Measurements from ENCODE around the gene GLRX2. TPM values are rescaled to one million over a fixed set of nuclear protein-coding genes. Genes with fewer than 3 reads are reported as not detected.
A peak's percentile ranks its signal among the peaks of the same experiment; 100 is the strongest.
"Not testable (repeated sequence)": the region's sequence is repeated elsewhere in the genome, so short reads cannot be mapped to it uniquely, and the experiment has no call there.

Gene GLRX2
- total RNA-seq, 2 experiments from 2014 or later: 16.5 to 18.5 TPM

GRCh38 chr1:193059282-193060114 is 45.7 kb downstream of the GLRX2 start, which contains the start of the genes RO60 and UCHL5:
Gene RO60, plus strand, starts transcription at chr1:193059612. Its CDS starts 9,443 bp downstream, at chr1:193069055.
Gene UCHL5, minus strand, starts transcription at chr1:193059360. Its CDS starts 100 bp downstream, at chr1:193059260.
- Mint-ChIP-seq H3K27me3 (ENCODE audit: low read depth) (no peaks in the 10 kb centered on the region), H3K4me3 (peak within 1 kb of the TSS; percentile 94), H3K9me3 (no peaks in the 10 kb centered on the region), H3K4me1 (ENCODE audit: low read depth) (peaks cover 59% of the 10 kb centered on the region), H3K36me3 (ENCODE audit: low read depth) (peaks cover 16% of the 10 kb centered on the region), H3K27ac (peak within 1 kb of the TSS; percentile 97)
- peak; percentile 97 for DNase-seq
- intact Hi-C loops (cut with micrococcal nuclease): loop anchor here (1.0 to 10.0 kb wide), 11 partner anchors 11 to 1230 kb away; partner anchors contain the start of genes CDC73, GLRX2, RGS1 and RGS2
- CTCF ChIA-PET: interaction anchor here (0.6 to 1.4 kb wide), 7 partner anchors 14 to 253 kb away, joined by 3 to 9 read pairs (median 3); partner anchors contain the start of gene CDC73

- intact Hi-C loops (cut with micrococcal nuclease): loop anchor here (1.0 to 10.0 kb wide), 12 partner anchors 12 to 1231 kb away; partner anchors contain the start of genes CDC73, GLRX2, RGS1 and RGS2
- Mint-ChIP-seq H3K27ac (peak overlapping the region; percentile 97), H3K27me3 (ENCODE audit: low read depth) (no peaks in the 10 kb centered on the region), H3K4me3 (peak overlapping the region; percentile 94), H3K9me3 (no peaks in the 10 kb centered on the region), H3K36me3 (ENCODE audit: low read depth) (peaks cover 16% of the 10 kb centered on the region), H3K4me1 (ENCODE audit: low read depth) (peaks cover 57% of the 10 kb centered on the region)
- CTCF ChIA-PET: interaction anchor here (0.5 to 1.4 kb wide), 10 partner anchors 11 to 252 kb away, joined by 3 to 9 read pairs (median 3); partner anchors contain the start of gene CDC73
- DNase-seq: peak; percentile 77
Measured at GRCh38 chr1:193058529-193059281, 46.5 kb downstream of the GLRX2 start.

- peaks cover 19% of the 10 kb centered on the region for H3K36me3 Mint-ChIP-seq (ENCODE audit: low read depth)
- H3K9me3 Mint-ChIP-seq: no peaks in the 10 kb centered on the region
- intact Hi-C loops (cut with micrococcal nuclease): loop anchor here (10.0 kb wide), 1 partner anchor 1001 kb away; no protein-coding TSS in a partner anchor
- H3K4me3 Mint-ChIP-seq: no peak overlapping the region
- H3K27me3 Mint-ChIP-seq (ENCODE audit: low read depth): no peaks in the 10 kb centered on the region
- CTCF ChIA-PET: no interaction called here
- H3K4me1 Mint-ChIP-seq (ENCODE audit: low read depth): peaks cover 36% of the 10 kb centered on the region
- DNase-seq: no peak
- no peak overlapping the region for H3K27ac Mint-ChIP-seq
Measured at GRCh38 chr1:193054169-193054675, 51.0 kb downstream of the GLRX2 start.

- H3K4me3 Mint-ChIP-seq; H3K27me3 Mint-ChIP-seq (ENCODE audit: low read depth); H3K4me1 Mint-ChIP-seq (ENCODE audit: low read depth); H3K27ac Mint-ChIP-seq; DNase-seq; H3K9me3 Mint-ChIP-seq; intact Hi-C loops (cut with micrococcal nuclease): not testable (repeated sequence)
- H3K36me3 Mint-ChIP-seq (ENCODE audit: low read depth): peaks cover 24% of the 10 kb centered on the region
- CTCF ChIA-PET: interaction anchor here (1.1 kb wide), 1 partner anchor 65 kb away, joined by 3 read pairs; no protein-coding TSS in a partner anchor
Measured at GRCh38 chr1:193048913-193049312, 56.3 kb downstream of the GLRX2 start.

Small RNA genes within 50 kb of the gene (microRNA-seq; reads per million reads assigned to microRNA genes)
- not detected for gene MIR1278 (ENCODE audit: borderline microRNAs expressed, borderline replicate concordance)

Other genes with a start within 250 kb of the GLRX2 start
- gene UCHL5, start 46.1 kb downstream of the GLRX2 start, total RNA-seq: 10 to 100 TPM; 63.4 to 68.8 TPM
- gene RO60, start 45.8 kb downstream of the GLRX2 start, total RNA-seq: 10 to 100 TPM; 42.8 to 48.0 TPM
- gene CDC73, start 16.6 kb upstream of the GLRX2 start, total RNA-seq: 10 to 100 TPM; 39.0 to 45.2 TPM
- not detected for gene B3GALT2, start 81.2 kb upstream of the GLRX2 start, total RNA-seq